Dermis microvascular lymphatic vessel endothelial cell (primary cell): ENCODE data around the gene NTSR2. TPM values are rescaled to one million over a fixed set of nuclear protein-coding genes. Genes with fewer than 3 reads are reported as not detected.

Experiments used
- DNase-seq, 2 donors: peaks; one replicate each; pipeline versions ENCODE4 v3.0.0 to v3.0.0-alpha.2; 2010; ENCODE audit warnings: low read depth in 2 of 2
- total RNA-seq: library from RNA; depleted of rRNA; stranded (reverse); fragments of >200 nt; gene quantifications from 2 replicates; pipeline ENCODE4 v1.2.1, GENCODE V29; 2014

NTSR2 gene
- total RNA-seq, 1 donor from 2014 or later = not detected

GRCh38 chr2:11657646-11658045 lies 12.3 kb downstream of the NTSR2 start:
- DNase-seq = no peak

GRCh38 chr2:11657195-11657594 lies 12.8 kb downstream of the NTSR2 start:
- DNase-seq = no peak

GRCh38 chr2:11656671-11657101 lies 13.3 kb downstream of the NTSR2 start:
- no peak for DNase-seq

GRCh38 chr2:11656252-11656651 lies 13.7 kb downstream of the NTSR2 start:
- no peak for DNase-seq

- DNase-seq = no peak
Measured at GRCh38 chr2:11655495-11655894, 14.5 kb downstream of the NTSR2 start.

- DNase-seq = no peak
Measured at GRCh38 chr2:11652553-11652952, 17.4 kb downstream of the NTSR2 start.

- peak in 1 of 2 donors; percentile 42 for DNase-seq
Measured at GRCh38 chr2:11651856-11652548, 18.0 kb downstream of the NTSR2 start.

- DNase-seq = no peak
Measured at GRCh38 chr2:11649093-11649492, 20.9 kb downstream of the NTSR2 start.

GRCh38 chr2:11647834-11648600 lies 22.0 kb downstream of the NTSR2 start:
- peak; percentile 20 to 48 for DNase-seq

- DNase-seq = no peak
Measured at GRCh38 chr2:11646530-11646929, 23.5 kb downstream of the NTSR2 start.

GRCh38 chr2:11644293-11644692 lies 25.7 kb downstream of the NTSR2 start:
- no peak for DNase-seq

GRCh38 chr2:11642972-11643371 lies 27.0 kb downstream of the NTSR2 start:
- DNase-seq = no peak

GRCh38 chr2:11640132-11640531 lies 29.9 kb downstream of the NTSR2 start:
- DNase-seq = no peak

- no peak for DNase-seq
Measured at GRCh38 chr2:11639503-11639902, 30.5 kb downstream of the NTSR2 start.

- DNase-seq = no peak
Measured at GRCh38 chr2:11637546-11637945, 32.4 kb downstream of the NTSR2 start.

GRCh38 chr2:11636593-11637295 lies 33.3 kb downstream of the NTSR2 start:
- no peak for DNase-seq

GRCh38 chr2:11635141-11635540 lies 34.9 kb downstream of the NTSR2 start:
- no peak for DNase-seq

GRCh38 chr2:11634584-11634983 lies 35.4 kb downstream of the NTSR2 start:
- DNase-seq = no peak

GRCh38 chr2:11633923-11634478 lies 36.0 kb downstream of the NTSR2 start:
- DNase-seq = no peak

GRCh38 chr2:11631462-11631861 lies 38.5 kb downstream of the NTSR2 start:
- DNase-seq = no peak

- DNase-seq = no peak
Measured at GRCh38 chr2:11630855-11631254, 39.1 kb downstream of the NTSR2 start.

GRCh38 chr2:11629851-11630250 lies 40.1 kb downstream of the NTSR2 start:
- DNase-seq = no peak
